Measurements from ENCODE around the gene PLCB1.
"Not testable (repeated sequence)": the region's sequence is repeated elsewhere in the genome, so short reads cannot be mapped to it uniquely, and the experiment has no call there.

Gene PLCB1

GRCh38 chr20:8131598-8132483 lies at the start of gene PLCB1:
PLCB1 (plus strand) TSS chr20:8132266; CDS start chr20:8132652, 386 bp downstream.
- peak; percentile 42 for DNase-seq

- DNase-seq: no peak
These were observed 49.1 kb upstream of the PLCB1 start for GRCh38 chr20:8082989-8083388.

- no peak for DNase-seq
These were observed 42.4 kb upstream of the PLCB1 start for GRCh38 chr20:8089668-8090067.

- no peak for DNase-seq
These were observed 37.6 kb upstream of the PLCB1 start for GRCh38 chr20:8094415-8094818.

- DNase-seq: peak; percentile 71
These were observed 37.2 kb upstream of the PLCB1 start for GRCh38 chr20:8094850-8095249.

GRCh38 chr20:8095648-8096572 lies 36.2 kb upstream of the PLCB1 start:
- no peak for DNase-seq

GRCh38 chr20:8097307-8097706 lies 34.8 kb upstream of the PLCB1 start:
- no peak for DNase-seq

GRCh38 chr20:8104252-8104651 lies 27.8 kb upstream of the PLCB1 start:
- no peak for DNase-seq

- not testable (repeated sequence) for DNase-seq
These were observed 17.5 kb upstream of the PLCB1 start for GRCh38 chr20:8114612-8115011.

- no peak for DNase-seq
These were observed 16.6 kb upstream of the PLCB1 start for GRCh38 chr20:8115436-8115835.

- no peak for DNase-seq
These were observed 15.8 kb upstream of the PLCB1 start for GRCh38 chr20:8116067-8116811.

GRCh38 chr20:8117636-8118035 lies 14.4 kb upstream of the PLCB1 start:
- DNase-seq: no peak

GRCh38 chr20:8118039-8118438 lies 14.0 kb upstream of the PLCB1 start:
- DNase-seq: no peak

- no peak for DNase-seq
These were observed 13.3 kb upstream of the PLCB1 start for GRCh38 chr20:8118760-8119159.

- no peak for DNase-seq
These were observed 10.4 kb upstream of the PLCB1 start for GRCh38 chr20:8121666-8122065.

GRCh38 chr20:8124639-8125038 lies 7.4 kb upstream of the PLCB1 start:
- no peak for DNase-seq

- DNase-seq: no peak
These were observed 5.9 kb upstream of the PLCB1 start for GRCh38 chr20:8126181-8126580.

- DNase-seq: no peak
These were observed 5.2 kb upstream of the PLCB1 start for GRCh38 chr20:8126841-8127378.

- peak; percentile 50 for DNase-seq
These were observed 4.4 kb upstream of the PLCB1 start for GRCh38 chr20:8127553-8128255.

- no peak for DNase-seq
These were observed 3.6 kb upstream of the PLCB1 start for GRCh38 chr20:8128291-8129060.

Measured in MV-4-11 (cell line).